ENCODE data around the gene MED27. TPM values are rescaled to one million over a fixed set of nuclear protein-coding genes. Genes with fewer than 3 reads are reported as not detected.

Gene MED27
- total RNA-seq, 2 donors from 2014 or later = 29.8 to 37.0 TPM

- 93 to 95% methylated on average over 2 to 3 of the region's 3 CpGs for whole genome bisulfite sequencing, 2 experiments (ENCODE audit: insufficient coverage in 1 of 2, insufficient read length in 1 of 2)
- TF ChIP-seq CTCF (conservative IDR thresholded peaks at IDR 0.05) = no peak
- H3K36me3 ChIP-seq (ENCODE audit: control insufficient read depth, insufficient read depth, low read length) = peaks cover 2% of the 10 kb centered on the region
- H3K4me1 Mint-ChIP-seq = peaks cover 29% of the 10 kb centered on the region
- no peak overlapping the region for H3K27ac Mint-ChIP-seq
- H3K4me3 ChIP-seq (ENCODE audit: low read length) = no peak overlapping the region
- H3K27ac ChIP-seq (ENCODE audit: low read depth, low read length) = no peak overlapping the region
- no peak overlapping the region for H3K9ac ChIP-seq (ENCODE audit: extremely low read depth, low read length, poor library complexity, severe bottlenecking)
- peaks cover 21% of the 10 kb centered on the region for H3K9me3 ChIP-seq (ENCODE audit: control insufficient read depth, low read length)
- DNase-seq = no peak
- H3K9me3 Mint-ChIP-seq = peaks cover 15% of the 10 kb centered on the region
- no peak overlapping the region for H3K4me3 Mint-ChIP-seq
- H3K36me3 Mint-ChIP-seq (ENCODE audit: low read depth) = peaks cover 31% of the 10 kb centered on the region
- H3K27me3 Mint-ChIP-seq (ENCODE audit: insufficient read depth) = no peaks in the 10 kb centered on the region
- no peaks in the 10 kb centered on the region for H3K27me3 ChIP-seq (ENCODE audit: control insufficient read depth, insufficient read depth, low read length, poor library complexity, severe bottlenecking)
- H3K4me1 ChIP-seq (ENCODE audit: control insufficient read depth, insufficient read depth, low read length) = peaks cover 6% of the 10 kb centered on the region
These were observed 79.0 kb downstream of the MED27 start for GRCh38 chr9:132000659-132001058.

GRCh38 chr9:131999692-132000551 lies 79.7 kb downstream of the MED27 start:
- H3K27ac ChIP-seq (ENCODE audit: low read depth, low read length) = no peak overlapping the region
- peaks cover 6% of the 10 kb centered on the region for H3K4me1 ChIP-seq (ENCODE audit: control insufficient read depth, insufficient read depth, low read length)
- peaks cover 4% of the 10 kb centered on the region for H3K36me3 ChIP-seq (ENCODE audit: control insufficient read depth, insufficient read depth, low read length)
- Mint-ChIP-seq H3K4me3 (no peak overlapping the region), H3K27me3 (ENCODE audit: insufficient read depth) (no peaks in the 10 kb centered on the region), H3K4me1 (peaks cover 21% of the 10 kb centered on the region), H3K36me3 (ENCODE audit: low read depth) (peaks cover 37% of the 10 kb centered on the region), H3K27ac (no peak overlapping the region), H3K9me3 (peaks cover 15% of the 10 kb centered on the region)
- no peak for DNase-seq
- H3K27me3 ChIP-seq (ENCODE audit: control insufficient read depth, insufficient read depth, low read length, poor library complexity, severe bottlenecking) = no peaks in the 10 kb centered on the region
- H3K9me3 ChIP-seq (ENCODE audit: control insufficient read depth, low read length) = peaks cover 21% of the 10 kb centered on the region
- 87 to 90% methylated on average over 2 to 4 of the region's 4 CpGs for WGBS, 2 experiments (ENCODE audit: insufficient coverage in 1 of 2, insufficient read length in 1 of 2)
- TF ChIP-seq CTCF (conservative IDR thresholded peaks at IDR 0.05) = peak; percentile 16
- H3K4me3 ChIP-seq (ENCODE audit: low read length) = no peak overlapping the region
- H3K9ac ChIP-seq (ENCODE audit: extremely low read depth, low read length, poor library complexity, severe bottlenecking) = no peak overlapping the region

- 83 to 86% methylated on average over 6 to 7 of the region's 7 CpGs for WGBS, 2 experiments (ENCODE audit: insufficient coverage in 1 of 2, insufficient read length in 1 of 2)
- Mint-ChIP-seq H3K27ac (no peak overlapping the region), H3K4me3 (no peak overlapping the region), H3K27me3 (ENCODE audit: insufficient read depth) (no peaks in the 10 kb centered on the region), H3K36me3 (ENCODE audit: low read depth) (peaks cover 45% of the 10 kb centered on the region), H3K9me3 (peaks cover 18% of the 10 kb centered on the region), H3K4me1 (peaks cover 13% of the 10 kb centered on the region)
- Histone ChIP-seq H3K4me3 (ENCODE audit: low read length) (no peak overlapping the region), H3K27me3 (ENCODE audit: control insufficient read depth, insufficient read depth, low read length, poor library complexity, severe bottlenecking) (no peaks in the 10 kb centered on the region), H3K4me1 (ENCODE audit: control insufficient read depth, insufficient read depth, low read length) (no peaks in the 10 kb centered on the region), H3K36me3 (ENCODE audit: control insufficient read depth, insufficient read depth, low read length) (peaks cover 4% of the 10 kb centered on the region), H3K27ac (ENCODE audit: low read depth, low read length) (no peak overlapping the region), H3K9me3 (ENCODE audit: control insufficient read depth, low read length) (peaks cover 21% of the 10 kb centered on the region), H3K9ac (ENCODE audit: extremely low read depth, low read length, poor library complexity, severe bottlenecking) (no peak overlapping the region)
- DNase-seq = no peak
- TF ChIP-seq CTCF (conservative IDR thresholded peaks at IDR 0.05) = no peak
These were observed 81.9 kb downstream of the MED27 start for GRCh38 chr9:131997779-131998178.

Data from endodermal cell (in vitro differentiated cells).